HG03575 (cell line): ENCODE measurements around the gene MRAS.

Experiments
- ATAC-seq: cut with Tn5 transposase; IDR thresholded peaks from one replicate; pipeline ENCODE4 v1.9.1; 2021; ENCODE audit not compliant: unreplicated experiment, insufficient number of reproducible peaks, low FRiP score; ENCODE audit errors: extremely low read depth

Gene MRAS

GRCh38 chr3:138381413-138381901 lies 33.1 kb downstream of the MRAS start:
- ATAC-seq: no peak

- ATAC-seq: no peak
Observed at GRCh38 chr3:138381950-138382715, 33.8 kb downstream of the MRAS start.

GRCh38 chr3:138383715-138384465 lies 35.5 kb downstream of the MRAS start:
- no peak for ATAC-seq

- no peak for ATAC-seq
Observed at GRCh38 chr3:138384531-138384930, 36.2 kb downstream of the MRAS start.

- ATAC-seq: no peak
Observed at GRCh38 chr3:138384976-138385375, 36.6 kb downstream of the MRAS start.

GRCh38 chr3:138389144-138389601 lies 40.8 kb downstream of the MRAS start:
- ATAC-seq: no peak

- no peak for ATAC-seq
Observed at GRCh38 chr3:138389841-138390581, 41.6 kb downstream of the MRAS start.

- ATAC-seq: no peak
Observed at GRCh38 chr3:138390582-138390932, 42.2 kb downstream of the MRAS start.

GRCh38 chr3:138394156-138394555 lies 45.8 kb downstream of the MRAS start:
- no peak for ATAC-seq

- ATAC-seq: no peak
Observed at GRCh38 chr3:138394686-138395085, 46.3 kb downstream of the MRAS start.

- ATAC-seq: no peak
Observed at GRCh38 chr3:138395865-138396751, 47.7 kb downstream of the MRAS start.

- no peak for ATAC-seq
Observed at GRCh38 chr3:138396752-138397410, 48.5 kb downstream of the MRAS start.

- ATAC-seq: no peak
Observed at GRCh38 chr3:138397983-138398382, 49.6 kb downstream of the MRAS start.

- no peak for ATAC-seq
Observed at GRCh38 chr3:138398791-138399575, 50.6 kb downstream of the MRAS start.

- ATAC-seq: no peak
Observed at GRCh38 chr3:138399766-138400165, 51.4 kb downstream of the MRAS start.

GRCh38 chr3:138400651-138401070 lies 52.3 kb downstream of the MRAS start:
- no peak for ATAC-seq

- no peak for ATAC-seq
Observed at GRCh38 chr3:138401834-138402233, 53.5 kb downstream of the MRAS start.
